GM21423 (cell line): Measurements from ENCODE around the gene CDH4.

Experiments used
- ATAC-seq: cut with Tn5 transposase; IDR thresholded peaks from one replicate; pipeline ENCODE4 v1.9.1; 2021; ENCODE audit warnings: mild to moderate bottlenecking, moderate library complexity; ENCODE audit not compliant: unreplicated experiment

The CDH4 gene

GRCh38 chr20:61765871-61766654, 514.0 kb downstream of the CDH4 start:
- ATAC-seq: no peak

- ATAC-seq: no peak
Observed at GRCh38 chr20:61766921-61767610, 515.0 kb downstream of the CDH4 start.

- no peak for ATAC-seq
Observed at GRCh38 chr20:61767761-61768494, 515.9 kb downstream of the CDH4 start.

- ATAC-seq: no peak
Observed at GRCh38 chr20:61768571-61769285, 516.7 kb downstream of the CDH4 start.

- ATAC-seq: no peak
Observed at GRCh38 chr20:61769286-61769832, 517.3 kb downstream of the CDH4 start.

- no peak for ATAC-seq
Observed at GRCh38 chr20:61770113-61770585, 518.1 kb downstream of the CDH4 start.

- no peak for ATAC-seq
Observed at GRCh38 chr20:61771805-61772350, 519.8 kb downstream of the CDH4 start.

GRCh38 chr20:61772828-61773631, 521.0 kb downstream of the CDH4 start:
- no peak for ATAC-seq

GRCh38 chr20:61773926-61774587, 522.0 kb downstream of the CDH4 start:
- ATAC-seq: no peak

- no peak for ATAC-seq
Observed at GRCh38 chr20:61775423-61775822, 523.4 kb downstream of the CDH4 start.

GRCh38 chr20:61776491-61777075, 524.5 kb downstream of the CDH4 start:
- no peak for ATAC-seq

GRCh38 chr20:61777773-61778494, 525.9 kb downstream of the CDH4 start:
- ATAC-seq: no peak

- no peak for ATAC-seq
Observed at GRCh38 chr20:61778495-61778863, 526.4 kb downstream of the CDH4 start.

GRCh38 chr20:61779176-61779965, 527.3 kb downstream of the CDH4 start:
- no peak for ATAC-seq

- ATAC-seq: no peak
Observed at GRCh38 chr20:61780066-61780465, 528.0 kb downstream of the CDH4 start.

GRCh38 chr20:61784801-61785566, 532.9 kb downstream of the CDH4 start:
- ATAC-seq: no peak

GRCh38 chr20:61785567-61785816, 533.4 kb downstream of the CDH4 start:
- no peak for ATAC-seq
